Muscle layer of duodenum (tissue), 2 donors: Measurements from ENCODE around the gene NFIA.
A peak's percentile ranks its signal among the peaks of the same experiment; 100 is the strongest.

Experiments
- H3K27ac ChIP-seq: one replicate; pipeline ENCODE4 v1.7.0; 2013; ENCODE audit warnings: mild to moderate bottlenecking, low read length
- H3K27me3 ChIP-seq: one replicate; pipeline ENCODE4 v1.7.0; 2013; ENCODE audit warnings: low read depth, mild to moderate bottlenecking, control low read depth, low read length
- H3K36me3 ChIP-seq, 2 donors: one replicate each; pipeline ENCODE4 v1.7.0; 2013; ENCODE audit warnings: low read length in 2 of 2, control low read depth in 1 of 2, mild to moderate bottlenecking in 1 of 2; ENCODE audit not compliant: insufficient read depth in 2 of 2, control insufficient read depth in 1 of 2
- H3K4me1 ChIP-seq, 2 donors: one replicate each; pipeline ENCODE4 v1.7.0; 2013; ENCODE audit warnings: low read length in 2 of 2, mild to moderate bottlenecking in 2 of 2, control low read depth in 1 of 2, moderate library complexity in 1 of 2; ENCODE audit not compliant: insufficient read depth in 2 of 2, control insufficient read depth in 1 of 2
- H3K4me3 ChIP-seq, 2 donors: one replicate each; pipeline ENCODE4 v1.7.0; 2013; ENCODE audit warnings: low read length in 2 of 2, low read depth in 1 of 2, mild to moderate bottlenecking in 1 of 2
- H3K9me3 ChIP-seq, 2 donors: one replicate each; pipeline ENCODE4 v1.7.0; 2013; ENCODE audit warnings: low read length in 2 of 2, control low read depth in 1 of 2, mild to moderate bottlenecking in 1 of 2; ENCODE audit not compliant: control insufficient read depth in 1 of 2
- donor health status: healthy.

The NFIA gene

DNA sequence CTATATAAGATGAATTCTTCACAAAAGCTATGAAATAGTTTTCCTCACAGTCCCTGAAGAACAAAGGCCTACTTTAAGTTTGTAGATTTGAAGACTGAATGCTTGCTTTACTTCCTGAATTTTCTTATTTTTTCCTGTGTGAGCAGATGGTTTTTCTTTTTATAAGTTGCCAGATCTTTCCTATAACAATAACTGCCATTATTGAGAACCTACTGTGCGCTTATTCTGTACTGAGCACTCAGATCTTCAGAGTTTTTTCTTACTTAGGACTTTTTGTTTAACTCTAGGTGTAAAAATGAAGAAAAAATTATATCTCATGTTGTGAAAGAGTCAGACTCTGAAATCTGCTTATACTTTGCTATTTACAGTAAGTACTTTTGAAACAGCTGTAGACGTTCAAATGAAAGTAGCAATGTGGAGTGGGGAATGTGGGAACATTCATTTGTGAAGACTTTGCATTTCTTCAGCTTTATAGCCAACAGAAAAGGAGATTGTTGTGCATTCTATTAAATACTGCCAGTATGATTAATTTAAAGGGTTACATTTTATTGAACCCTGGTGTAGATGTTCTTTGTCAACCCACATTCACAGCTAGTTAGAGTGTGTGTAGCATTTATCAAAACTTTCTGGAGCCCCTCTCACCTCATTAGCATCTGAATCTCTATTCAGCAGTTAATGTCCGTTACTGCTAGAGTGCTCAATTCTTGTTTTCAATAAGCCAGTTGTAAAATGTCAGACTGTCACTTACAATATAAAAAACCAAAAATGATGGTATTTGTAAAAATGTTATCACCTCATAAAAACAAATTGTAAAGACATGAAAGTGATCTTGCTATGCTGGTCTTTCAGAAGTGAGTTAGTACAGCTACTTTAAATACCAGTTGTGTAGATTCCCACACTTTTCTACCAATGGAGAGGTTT, 29.0 kb downstream of the NFIA start:
- Histone ChIP-seq H3K36me3 (no peaks in the 10 kb centered on the region), H3K27ac (peak overlapping the region; percentile 46), H3K9me3 (peaks cover 0 to 4% of the 10 kb centered on the region in 2 donors), H3K4me1 (peaks cover 8 to 14% of the 10 kb centered on the region in 2 donors), H3K27me3 (no peaks in the 10 kb centered on the region), H3K4me3 (peak overlapping the region in 1 of 2 donors; percentile 8)

DNA sequence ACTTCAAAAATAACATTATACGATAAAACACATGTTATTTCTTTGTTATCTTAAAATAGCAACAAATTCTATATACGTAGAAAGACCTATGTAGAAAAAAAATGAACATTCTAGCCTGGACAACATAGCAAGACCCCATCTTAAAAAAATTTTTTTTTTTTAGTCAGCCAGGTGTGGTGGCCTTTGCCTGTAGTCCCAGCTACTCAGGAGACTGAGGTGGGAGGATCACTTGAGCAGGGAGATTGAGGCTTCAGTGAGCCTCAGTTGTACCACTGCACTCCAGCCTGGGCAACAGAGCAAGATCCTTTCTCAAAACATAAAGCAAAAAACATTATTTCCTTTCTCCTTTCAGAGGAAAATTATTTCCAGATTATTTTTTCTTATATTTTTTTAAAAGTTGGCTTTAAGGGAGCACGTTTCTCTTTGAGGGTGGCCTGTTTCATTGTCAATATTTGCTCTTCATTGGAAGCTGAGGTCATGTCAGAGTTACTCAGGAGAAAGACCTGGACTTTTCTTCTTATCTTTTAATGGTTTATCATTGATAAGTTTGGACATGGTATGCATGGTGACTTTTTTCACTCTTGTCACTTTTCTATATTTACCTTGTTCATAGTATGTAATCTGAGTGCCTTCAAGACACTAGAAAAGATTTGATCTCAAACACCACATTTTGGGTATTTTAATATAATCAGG, 32.0 kb downstream of the NFIA start:
- Histone ChIP-seq H3K36me3 (no peaks in the 10 kb centered on the region), H3K27ac (no peak overlapping the region), H3K9me3 (no peaks in the 10 kb centered on the region), H3K27me3 (no peaks in the 10 kb centered on the region), H3K4me3 (no peak overlapping the region), H3K4me1 (peaks cover 16 to 17% of the 10 kb centered on the region in 2 donors)

DNA sequence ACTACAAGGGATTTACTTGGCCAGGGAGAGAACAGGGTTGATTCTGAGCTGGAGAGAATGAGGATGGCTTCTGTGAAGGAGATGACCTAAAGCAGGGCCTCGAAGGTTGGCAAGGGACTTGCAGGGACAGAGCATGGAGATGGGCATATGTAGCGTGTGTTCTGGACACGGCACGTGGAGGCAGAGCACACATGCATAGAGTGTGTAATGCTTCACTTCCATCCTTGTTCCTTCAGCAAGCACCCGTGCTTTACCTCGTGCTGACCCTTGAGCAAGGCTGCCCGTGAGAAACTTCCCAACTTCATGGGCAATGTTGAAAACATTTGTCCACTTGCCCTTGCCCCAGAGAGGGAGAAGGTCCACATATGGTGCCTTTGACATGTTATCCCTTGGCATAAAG, 33.1 kb downstream of the NFIA start:
- Histone ChIP-seq H3K27me3 (no peaks in the 10 kb centered on the region), H3K4me3 (no peak overlapping the region), H3K27ac (no peak overlapping the region), H3K36me3 (no peaks in the 10 kb centered on the region), H3K4me1 (peaks cover 18 to 28% of the 10 kb centered on the region in 2 donors), H3K9me3 (no peaks in the 10 kb centered on the region)

DNA sequence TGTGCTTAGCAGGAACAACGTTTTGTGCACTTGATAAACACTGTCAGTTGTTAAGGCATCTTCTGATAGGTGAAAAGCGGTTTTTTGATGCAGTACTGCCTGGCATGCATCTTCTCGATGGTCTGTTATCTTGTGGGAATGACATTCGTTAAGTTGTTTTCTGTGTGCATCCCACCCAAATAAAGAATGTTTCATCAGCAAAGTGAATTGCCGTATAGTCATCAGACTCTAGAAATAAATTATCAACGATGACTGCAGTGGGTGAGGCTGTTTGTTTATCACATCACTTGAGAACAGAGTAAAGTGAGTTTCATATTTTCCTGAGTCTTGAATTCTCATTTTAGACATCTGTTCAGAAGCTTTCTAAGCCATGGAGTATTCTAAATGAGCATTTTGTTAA, 34.1 kb downstream of the NFIA start:
- no peak overlapping the region for H3K4me3 ChIP-seq
- H3K9me3 ChIP-seq, result no peaks in the 10 kb centered on the region
- H3K27ac ChIP-seq, result peak overlapping the region; percentile 36
- no peaks in the 10 kb centered on the region for H3K36me3 ChIP-seq
- peaks cover 18 to 28% of the 10 kb centered on the region in 2 donors for H3K4me1 ChIP-seq
- no peaks in the 10 kb centered on the region for H3K27me3 ChIP-seq

DNA sequence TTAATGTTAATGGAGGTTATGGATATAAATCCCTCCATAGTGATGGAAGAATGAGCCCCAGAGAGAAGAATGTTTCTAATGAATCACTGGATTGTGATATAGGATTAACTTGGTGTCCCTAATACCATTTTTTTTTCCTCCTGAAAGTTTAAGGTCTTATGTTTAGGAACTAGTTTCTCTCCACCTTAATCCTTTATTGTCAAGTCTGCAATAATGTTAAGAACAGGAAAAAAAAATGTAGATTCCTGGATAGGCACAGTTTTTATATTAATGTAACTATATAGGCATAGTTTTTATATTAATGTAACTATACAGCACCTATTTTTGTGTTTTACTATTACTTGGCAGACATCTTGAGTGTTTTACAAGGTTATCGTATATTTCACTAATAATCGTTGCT, 34.9 kb downstream of the NFIA start:
- Histone ChIP-seq H3K27ac (peak overlapping the region; percentile 25), H3K36me3 (no peaks in the 10 kb centered on the region), H3K4me3 (no peak overlapping the region), H3K9me3 (no peaks in the 10 kb centered on the region), H3K4me1 (peaks cover 18 to 27% of the 10 kb centered on the region in 2 donors), H3K27me3 (no peaks in the 10 kb centered on the region)

DNA sequence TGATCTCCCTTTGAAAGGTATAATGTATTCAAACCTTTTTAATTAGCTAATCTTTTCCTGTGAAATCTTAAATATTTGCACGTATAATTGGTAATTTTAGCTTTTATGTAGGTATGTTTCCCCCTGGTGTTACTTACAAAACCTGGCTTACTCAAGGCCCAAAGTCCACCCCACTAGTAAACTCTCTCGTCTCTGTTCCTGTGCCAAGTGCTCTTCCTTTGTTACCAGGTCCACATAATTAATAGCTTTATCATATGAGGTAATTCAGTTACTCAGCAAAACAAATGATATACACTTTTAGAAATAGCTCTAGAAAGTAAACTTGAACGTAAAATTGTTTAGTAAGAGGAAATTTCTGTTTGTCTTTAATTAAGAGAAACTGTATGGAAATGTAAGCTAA, 36.7 kb downstream of the NFIA start:
- Histone ChIP-seq H3K4me1 (peaks cover 18 to 39% of the 10 kb centered on the region in 2 donors), H3K4me3 (no peak overlapping the region), H3K36me3 (no peaks in the 10 kb centered on the region), H3K27ac (no peak overlapping the region), H3K9me3 (no peaks in the 10 kb centered on the region), H3K27me3 (no peaks in the 10 kb centered on the region)

- H3K4me1 ChIP-seq, result peaks cover 18 to 42% of the 10 kb centered on the region in 2 donors
- no peaks in the 10 kb centered on the region for H3K9me3 ChIP-seq
- H3K27ac ChIP-seq, result peak overlapping the region; percentile 32
- H3K27me3 ChIP-seq, result no peaks in the 10 kb centered on the region
- no peaks in the 10 kb centered on the region for H3K36me3 ChIP-seq
- H3K4me3 ChIP-seq, result peak overlapping the region; percentile 14 to 31
Measured at GRCh38 chr1:61120246-61120840, 38.0 kb downstream of the NFIA start.

DNA sequence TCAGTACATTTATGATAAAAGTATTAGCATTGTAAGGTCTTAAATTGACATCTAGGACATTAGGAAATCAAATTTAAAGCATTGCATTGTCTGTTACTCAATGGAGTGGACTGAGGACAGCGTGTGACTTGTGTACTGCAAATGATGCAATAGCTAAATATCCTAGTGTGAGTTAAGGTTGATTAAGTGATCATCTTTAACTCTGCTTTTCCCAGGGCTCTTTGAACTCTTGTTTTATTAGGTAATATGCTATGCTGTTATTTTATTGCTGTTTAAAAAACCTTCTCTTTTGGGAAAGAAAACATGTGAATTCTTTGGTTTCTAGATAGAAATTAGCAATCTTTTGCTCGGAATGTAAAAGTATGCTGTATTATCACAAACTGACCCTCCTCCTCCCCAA, 38.6 kb downstream of the NFIA start:
- peak overlapping the region; percentile 14 to 31 for H3K4me3 ChIP-seq
- H3K4me1 ChIP-seq, result peaks cover 18 to 48% of the 10 kb centered on the region in 2 donors
- no peaks in the 10 kb centered on the region for H3K27me3 ChIP-seq
- H3K27ac ChIP-seq, result peak overlapping the region; percentile 32
- no peaks in the 10 kb centered on the region for H3K36me3 ChIP-seq
- H3K9me3 ChIP-seq, result no peaks in the 10 kb centered on the region

GRCh38 chr1:61121631-61122030, 39.3 kb downstream of the NFIA start:
- Histone ChIP-seq H3K9me3 (no peaks in the 10 kb centered on the region), H3K27me3 (no peaks in the 10 kb centered on the region), H3K4me3 (no peak overlapping the region), H3K36me3 (no peaks in the 10 kb centered on the region), H3K27ac (no peak overlapping the region), H3K4me1 (peaks cover 12 to 50% of the 10 kb centered on the region in 2 donors)

DNA sequence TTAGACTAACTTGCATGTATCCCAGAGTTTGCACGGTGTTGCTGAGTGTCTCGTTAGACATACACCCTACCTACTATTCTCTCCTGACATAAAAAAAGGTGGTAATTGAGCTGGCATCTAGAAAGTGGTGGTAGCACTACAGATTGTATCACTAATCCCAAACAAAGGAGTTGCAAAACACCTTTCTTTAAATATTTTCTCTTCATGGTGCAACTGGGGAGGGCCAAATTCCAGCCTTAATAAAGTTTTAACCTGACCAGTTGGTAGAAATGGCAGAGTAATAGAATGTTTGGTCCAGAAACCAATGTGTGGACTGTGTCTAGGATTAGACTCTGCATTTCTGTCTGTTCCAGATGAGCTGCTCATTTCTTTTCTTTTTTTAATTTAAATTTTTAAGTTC, 40.0 kb downstream of the NFIA start:
- H3K9me3 ChIP-seq, result no peaks in the 10 kb centered on the region
- peaks cover 7 to 50% of the 10 kb centered on the region in 2 donors for H3K4me1 ChIP-seq
- H3K36me3 ChIP-seq, result no peaks in the 10 kb centered on the region
- H3K27ac ChIP-seq, result no peak overlapping the region
- no peaks in the 10 kb centered on the region for H3K27me3 ChIP-seq
- H3K4me3 ChIP-seq, result no peak overlapping the region

- no peaks in the 10 kb centered on the region for H3K36me3 ChIP-seq
- H3K27me3 ChIP-seq, result no peaks in the 10 kb centered on the region
- peaks cover 7 to 50% of the 10 kb centered on the region in 2 donors for H3K4me1 ChIP-seq
- H3K27ac ChIP-seq, result no peak overlapping the region
- H3K9me3 ChIP-seq, result no peaks in the 10 kb centered on the region
- H3K4me3 ChIP-seq, result no peak overlapping the region
Measured at GRCh38 chr1:61123326-61123725, 41.0 kb downstream of the NFIA start.
